Activated CD4-positive, alpha-beta T cell treated with anti-CD3 and anti-CD28 coated beads, Interleukin-2, amount 50 U/mL, for 4 hours (primary cell): Measurements from ENCODE around the gene KCNMB4.

Source experiments
- DNase-seq, 2 experiments: peaks; one replicate each; pipeline ENCODE4 v3.0.0-alpha.2; 2020

KCNMB4 gene

DNA sequence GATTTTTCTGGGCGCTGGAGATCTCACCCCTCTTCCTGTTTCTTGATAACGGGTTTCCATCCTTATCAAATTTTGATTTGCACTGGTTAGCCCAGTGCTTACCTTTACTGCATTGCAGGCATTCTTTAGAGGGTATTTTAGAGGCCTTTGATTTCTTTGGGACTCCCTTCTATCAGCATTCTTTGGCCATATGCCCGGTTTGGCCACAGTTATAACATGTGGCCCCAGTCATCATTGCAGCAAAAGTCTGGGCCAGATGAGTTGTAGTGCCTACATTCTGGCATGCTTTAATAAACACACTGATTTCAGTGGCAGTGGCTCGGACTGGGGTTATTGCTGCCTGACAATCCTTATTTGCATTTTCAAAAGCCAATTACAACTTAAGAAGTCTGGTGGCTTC lies 82.3 kb downstream of the KCNMB4 start:
- no peak for DNase-seq

DNA sequence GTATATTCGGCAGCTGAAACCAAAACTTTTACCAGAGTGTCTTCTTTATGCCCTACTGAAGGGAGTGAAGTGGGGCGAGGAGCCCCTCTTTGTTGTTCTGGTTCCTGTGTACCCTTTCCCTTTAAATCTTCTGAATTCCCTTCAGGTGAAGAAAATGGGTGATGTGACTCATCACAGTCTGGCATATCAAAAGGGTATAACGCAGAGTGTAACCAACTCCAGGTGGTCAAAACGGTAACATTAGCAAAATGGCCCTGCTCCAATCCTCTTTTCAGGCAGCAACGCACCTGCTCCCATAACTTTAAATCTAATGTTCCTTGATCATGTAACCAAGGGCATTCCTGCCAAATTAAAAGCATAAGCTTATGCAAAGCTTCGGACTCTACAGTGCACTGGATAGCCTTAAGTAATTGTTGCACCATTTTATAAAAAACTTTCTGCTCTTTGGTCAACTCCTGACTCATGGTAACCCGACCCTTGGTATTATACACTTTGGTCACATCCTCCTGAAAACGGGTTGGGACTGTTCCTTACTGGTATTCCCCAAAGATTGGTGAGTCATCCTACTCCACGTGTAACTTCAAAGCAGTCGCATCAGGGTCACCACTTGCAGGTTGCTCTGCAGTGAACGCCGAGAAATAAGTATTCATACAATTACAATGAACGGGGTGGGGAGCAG lies 83.1 kb downstream of the KCNMB4 start:
- no peak for DNase-seq

DNA sequence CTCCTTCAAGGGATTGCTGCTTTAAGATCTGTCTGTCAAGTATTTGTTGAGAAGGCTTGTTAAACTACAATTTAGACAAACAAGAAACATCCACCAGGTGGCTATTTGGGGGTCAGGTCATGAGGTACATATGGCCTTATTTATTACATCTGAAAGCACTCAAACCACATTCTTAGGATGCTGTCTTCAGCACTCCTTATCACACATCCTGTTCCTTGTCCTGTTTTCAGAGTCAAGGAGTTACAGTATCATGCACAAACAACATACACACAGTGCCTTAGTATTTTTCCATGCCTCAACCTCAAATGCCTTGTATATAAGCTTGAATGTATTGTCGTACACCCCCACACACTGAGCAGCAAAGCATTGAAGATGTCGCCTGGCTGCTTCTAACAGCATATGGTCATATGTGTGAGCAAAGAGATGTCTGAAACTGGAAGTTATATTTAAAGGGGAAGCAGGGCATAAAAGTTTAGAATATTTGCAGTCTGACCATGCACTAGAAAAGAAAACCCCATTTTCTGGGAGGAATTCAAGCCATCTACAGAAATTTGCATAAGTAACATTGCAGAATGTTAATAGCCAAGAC lies 83.8 kb downstream of the KCNMB4 start:
- DNase-seq, result no peak

DNA sequence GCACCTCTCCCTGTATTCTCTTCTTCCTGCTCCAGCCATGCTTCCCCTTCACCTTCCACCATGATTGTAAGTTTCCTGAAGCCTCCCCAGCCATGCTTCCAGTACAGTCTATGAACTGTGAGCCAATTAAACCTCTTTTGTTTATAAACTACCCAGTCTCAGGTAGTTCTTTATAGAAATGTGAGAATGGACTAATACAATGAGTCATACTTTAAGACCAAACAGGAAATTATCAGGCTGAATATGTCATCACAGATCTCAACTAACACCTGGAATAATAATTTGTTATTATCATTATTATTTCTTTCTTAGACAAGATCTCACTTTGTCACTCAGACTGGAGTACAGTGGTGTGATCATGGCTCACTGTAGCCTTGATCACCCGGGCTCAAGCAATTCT lies 85.4 kb downstream of the KCNMB4 start:
- no peak for DNase-seq

DNA sequence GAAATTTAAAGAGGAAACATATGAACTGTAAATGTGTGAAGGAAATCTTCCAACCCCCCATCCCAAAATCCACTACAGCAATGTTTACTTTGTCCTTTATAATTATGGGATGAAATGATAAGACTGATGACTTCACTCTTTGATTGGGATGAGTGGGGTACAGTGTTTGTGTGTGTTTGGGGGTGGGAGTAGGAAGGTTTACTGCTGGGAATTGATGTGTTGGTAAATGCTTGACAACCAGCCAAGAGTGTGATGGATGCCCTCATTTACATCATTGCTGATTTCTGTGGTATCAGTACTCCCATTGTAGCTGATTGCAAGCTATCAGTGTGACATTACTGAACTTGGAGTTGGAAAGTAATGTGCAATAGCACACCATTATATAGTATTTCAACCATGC lies 90.9 kb downstream of the KCNMB4 start:
- DNase-seq, result no peak

DNA sequence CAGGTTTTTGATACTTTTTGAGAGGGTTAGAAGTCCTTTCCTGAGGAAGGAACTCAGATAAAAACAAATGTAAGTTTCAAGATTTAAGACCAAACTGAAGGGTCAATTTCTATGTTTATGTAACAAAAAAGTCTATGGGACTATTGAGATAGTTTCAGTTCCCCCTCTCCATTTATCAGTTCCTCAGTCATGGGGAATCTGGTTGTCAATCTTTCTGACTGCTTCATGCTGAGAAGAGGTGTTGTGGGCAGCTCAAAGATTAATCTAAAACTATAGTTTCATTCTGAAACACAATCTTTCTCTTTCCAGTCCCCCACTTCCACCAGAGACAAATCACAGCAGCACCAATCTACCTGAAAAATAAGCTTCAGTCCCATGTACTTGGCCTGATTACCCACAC lies 93.7 kb downstream of the KCNMB4 start:
- DNase-seq, result no peak

DNA sequence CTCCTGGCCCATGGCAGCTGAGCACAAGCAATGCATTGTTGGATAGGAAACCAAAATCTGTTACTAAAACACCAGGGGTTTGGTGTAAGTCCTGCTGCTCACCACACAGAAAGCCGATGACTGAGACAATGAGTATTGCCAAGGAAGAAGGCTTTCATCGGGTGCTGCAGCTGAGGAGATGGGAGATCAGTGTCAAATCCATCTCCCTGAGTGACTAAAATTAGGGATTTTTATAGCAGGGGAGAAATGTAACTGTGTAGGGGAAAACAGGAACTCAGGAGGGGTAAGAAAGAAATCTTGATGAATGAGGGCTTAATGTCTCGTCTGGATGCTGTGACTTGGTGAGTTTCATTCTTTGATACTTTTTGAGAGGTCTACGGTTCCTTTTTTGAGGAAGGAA lies 97.9 kb downstream of the KCNMB4 start:
- no peak for DNase-seq

DNA sequence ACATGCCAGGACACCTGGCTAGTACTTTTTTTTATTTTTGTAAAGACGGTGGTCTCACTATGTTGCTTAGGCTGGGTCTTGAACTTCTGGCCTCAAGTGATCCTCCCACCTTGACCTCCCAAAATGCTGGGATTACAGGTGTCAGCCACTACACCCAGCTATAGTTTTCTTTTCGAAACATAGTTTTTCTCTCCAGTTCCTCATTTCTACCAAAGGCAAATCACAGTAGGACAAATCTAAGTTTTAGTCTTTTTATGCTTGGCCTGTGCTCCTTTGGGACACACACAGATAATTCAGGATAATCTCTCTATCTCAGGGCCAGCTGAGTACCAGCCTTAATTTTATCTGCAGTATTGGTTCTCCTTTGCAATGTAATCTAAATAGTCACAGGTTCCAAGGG lies 100.7 kb downstream of the KCNMB4 start:
- DNase-seq, result no peak

DNA sequence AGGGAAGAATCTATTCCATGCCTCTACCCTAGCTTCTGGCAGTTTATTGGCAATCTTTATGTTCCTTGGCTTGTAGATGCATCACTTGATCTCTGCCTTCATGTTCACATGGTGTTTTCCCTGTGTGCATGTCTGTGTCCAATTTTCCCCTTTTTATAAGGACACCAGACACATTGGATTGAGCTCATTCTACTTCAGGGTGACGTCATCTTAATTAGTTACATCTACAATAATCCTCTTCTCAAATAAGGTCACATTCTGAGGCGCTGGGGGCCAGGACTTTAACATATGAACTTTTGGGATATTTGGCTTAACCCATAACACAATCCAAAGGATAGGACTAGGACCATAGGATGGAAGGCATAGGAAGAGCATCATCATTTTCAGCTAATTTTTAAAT lies 101.4 kb downstream of the KCNMB4 start:
- no peak for DNase-seq

DNA sequence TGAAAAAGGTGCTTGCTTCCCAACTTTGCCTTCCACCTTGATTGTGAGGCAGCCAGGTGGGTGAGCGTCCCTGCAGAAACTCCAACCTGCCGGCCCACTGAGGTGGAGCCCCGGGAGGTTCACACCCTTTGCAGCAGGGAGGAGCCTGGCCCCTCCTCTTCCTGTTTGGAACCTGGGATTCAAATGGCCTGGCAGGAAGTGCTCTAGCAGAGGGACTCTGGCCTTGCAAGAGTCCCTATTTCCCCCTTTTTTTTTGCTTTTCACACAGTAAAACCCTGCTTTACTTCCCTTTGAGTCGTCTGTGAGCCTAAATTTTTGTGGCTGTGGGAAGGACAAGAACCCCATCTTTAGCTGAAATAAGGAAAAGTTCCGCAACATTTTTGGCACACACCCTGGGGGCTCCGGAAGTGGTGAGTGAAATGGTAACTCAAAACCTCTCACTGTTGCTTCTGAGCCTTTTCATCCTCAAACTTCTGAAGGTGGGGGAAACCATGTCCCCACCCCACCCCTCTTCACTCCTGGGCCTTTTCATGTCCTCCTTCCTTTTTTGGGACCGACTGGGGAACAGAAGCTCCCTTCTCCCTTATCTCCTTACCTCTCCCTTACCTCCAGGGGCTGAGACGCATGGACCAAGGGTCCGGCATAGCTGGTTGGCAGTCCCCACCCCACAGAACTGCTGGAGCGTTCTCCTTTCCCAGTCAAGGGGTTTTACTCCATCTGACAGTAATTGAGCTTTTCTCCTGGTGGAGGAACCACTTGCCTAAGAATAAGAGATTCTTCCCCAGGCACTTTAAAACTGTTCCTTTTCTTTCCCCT lies 102.0 kb downstream of the KCNMB4 start:
- no peak for DNase-seq

DNA sequence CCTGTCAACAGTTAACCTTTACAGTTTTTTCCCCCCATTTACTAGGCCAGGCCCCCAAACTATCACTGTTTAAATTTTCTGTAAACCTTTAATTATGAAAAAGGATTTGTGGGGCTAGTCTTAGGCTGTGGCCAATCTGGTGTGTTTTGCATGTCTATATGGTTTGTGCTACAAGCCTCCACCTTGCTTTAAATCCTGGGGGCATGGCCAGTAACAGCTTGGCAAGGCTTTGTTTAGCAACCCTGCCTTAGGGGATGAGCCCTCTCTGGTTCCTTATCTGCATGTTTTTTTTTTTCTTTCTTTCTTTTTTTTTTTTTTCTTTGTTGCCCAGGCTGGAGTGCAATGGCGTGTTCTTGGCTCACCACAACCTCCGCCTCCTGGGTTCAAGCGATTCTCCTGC lies 102.7 kb downstream of the KCNMB4 start:
- no peak for DNase-seq

DNA sequence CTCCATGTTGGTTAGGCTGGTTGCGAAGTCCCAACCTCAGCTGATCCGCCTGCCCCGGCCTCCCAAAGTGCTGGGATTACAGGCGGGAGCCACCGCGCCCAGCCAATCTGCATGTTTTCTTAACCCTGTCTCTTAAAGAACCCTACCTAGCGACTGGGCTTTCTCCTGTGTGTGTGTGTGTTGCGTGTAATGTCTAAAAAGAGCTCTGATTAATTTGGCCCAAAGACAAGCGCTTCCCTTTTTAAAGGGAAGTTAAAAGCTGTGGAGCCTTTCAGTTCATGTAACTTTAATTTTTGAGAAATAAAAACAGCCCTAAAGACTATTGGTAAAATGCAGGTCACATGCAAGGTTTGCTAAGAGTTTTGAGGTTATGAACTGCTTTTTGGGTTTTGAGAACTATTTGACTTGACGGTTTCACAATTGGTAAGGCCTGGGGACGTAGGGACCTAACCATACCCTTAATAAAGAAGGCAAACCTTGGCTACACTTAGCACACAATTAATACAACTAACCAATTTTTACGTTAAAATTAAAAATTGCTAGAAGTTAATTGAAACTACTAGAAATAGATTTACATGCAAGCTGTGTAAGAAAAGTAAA lies 103.2 kb downstream of the KCNMB4 start:
- DNase-seq, result no peak

DNA sequence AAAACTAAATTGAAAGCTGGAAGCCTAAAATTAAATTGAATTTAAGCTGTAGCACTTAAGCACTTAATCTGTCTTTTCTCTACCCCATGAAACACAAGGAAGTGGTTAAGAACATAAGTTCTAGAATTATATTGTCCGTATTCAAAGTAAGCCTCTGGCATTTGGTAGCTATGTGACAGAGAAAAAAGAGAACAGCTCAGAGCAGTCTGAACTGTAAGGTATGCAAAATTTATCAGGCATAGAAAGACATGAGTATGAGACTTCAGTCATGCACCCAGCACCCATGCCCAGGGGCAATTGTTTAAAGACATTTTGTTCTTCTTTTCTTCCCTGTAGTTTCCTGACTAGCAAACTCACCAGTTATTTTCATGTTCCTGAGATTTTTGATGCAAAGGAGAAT lies 116.7 kb downstream of the KCNMB4 start:
- DNase-seq, result no peak
